Adrenal gland (tissue), 5 donors: Measurements from ENCODE around the gene CELF2.

ENCODE experiments used
- POLR2A ChIP-seq, 2 donors: fragments of 450-650 bp; IDR thresholded peaks; one replicate each; pipeline ENCODE4 v1.6.1; 2017; ENCODE audit warnings: antibody characterized with exemption in 2 of 2, mild to moderate bottlenecking in 2 of 2, moderate library complexity in 1 of 2
- TF ChIP-seq, protein P1 (sequence below), 6 experiments: fragments of 450-650 bp in 4 of 6; fragments of 200-600 bp in 2 of 6; sonication (generic) in 1 of 6; IDR thresholded peaks; 1 replicate in 5 of 6; 2 replicates in 1 of 6; pipeline versions ENCODE4 v1.5.1 to v1.8.0; 2016 to 2021; ENCODE audit warnings: antibody characterized with exemption in 6 of 6, mild to moderate bottlenecking in 2 of 6, moderate library complexity in 1 of 6
- donor health status: DM: no; HTN: no; CAD: no.

DNA sequence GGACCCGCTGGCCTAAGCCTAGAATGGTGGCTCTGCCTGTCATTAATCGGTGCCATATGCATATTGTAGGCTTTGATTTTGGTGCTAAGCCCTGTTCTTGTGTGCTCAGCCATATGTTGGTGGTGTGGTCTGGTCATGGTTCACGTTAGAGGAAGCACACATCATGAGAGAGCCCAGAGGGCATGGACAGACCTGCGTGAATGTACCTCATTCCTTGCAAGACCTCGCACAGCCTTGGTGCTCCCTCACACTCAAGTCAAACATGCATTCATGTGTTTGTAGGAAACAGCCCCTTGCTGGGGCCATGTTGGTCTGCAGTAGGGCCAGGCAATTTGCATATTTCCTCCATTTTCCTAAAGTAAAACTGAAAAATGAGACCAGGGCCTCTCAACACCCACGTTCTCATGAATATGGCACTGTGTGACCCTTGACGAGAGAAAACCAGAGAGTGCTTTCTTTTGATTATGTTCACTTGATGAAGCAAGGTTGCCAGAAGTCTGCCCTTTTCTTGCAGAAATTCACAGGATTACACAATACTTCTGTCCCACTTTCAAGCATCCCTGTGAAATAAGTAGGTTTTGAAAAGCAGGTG, 268.7 kb downstream of the CELF2 start:
- TF ChIP-seq POLR2A (IDR thresholded peaks at IDR 0.05): no peak
- TF ChIP-seq, protein P1, sequence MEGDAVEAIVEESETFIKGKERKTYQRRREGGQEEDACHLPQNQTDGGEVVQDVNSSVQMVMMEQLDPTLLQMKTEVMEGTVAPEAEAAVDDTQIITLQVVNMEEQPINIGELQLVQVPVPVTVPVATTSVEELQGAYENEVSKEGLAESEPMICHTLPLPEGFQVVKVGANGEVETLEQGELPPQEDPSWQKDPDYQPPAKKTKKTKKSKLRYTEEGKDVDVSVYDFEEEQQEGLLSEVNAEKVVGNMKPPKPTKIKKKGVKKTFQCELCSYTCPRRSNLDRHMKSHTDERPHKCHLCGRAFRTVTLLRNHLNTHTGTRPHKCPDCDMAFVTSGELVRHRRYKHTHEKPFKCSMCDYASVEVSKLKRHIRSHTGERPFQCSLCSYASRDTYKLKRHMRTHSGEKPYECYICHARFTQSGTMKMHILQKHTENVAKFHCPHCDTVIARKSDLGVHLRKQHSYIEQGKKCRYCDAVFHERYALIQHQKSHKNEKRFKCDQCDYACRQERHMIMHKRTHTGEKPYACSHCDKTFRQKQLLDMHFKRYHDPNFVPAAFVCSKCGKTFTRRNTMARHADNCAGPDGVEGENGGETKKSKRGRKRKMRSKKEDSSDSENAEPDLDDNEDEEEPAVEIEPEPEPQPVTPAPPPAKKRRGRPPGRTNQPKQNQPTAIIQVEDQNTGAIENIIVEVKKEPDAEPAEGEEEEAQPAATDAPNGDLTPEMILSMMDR (IDR thresholded peaks at IDR 0.05): no peak
